Muscle layer of duodenum (tissue), 2 donors: Measurements from ENCODE around the gene GLIPR1L2.

Source experiments
- H3K27ac ChIP-seq: one replicate; pipeline ENCODE4 v1.7.0; 2013; ENCODE audit warnings: mild to moderate bottlenecking, low read length
- H3K27me3 ChIP-seq: one replicate; pipeline ENCODE4 v1.7.0; 2013; ENCODE audit warnings: low read depth, mild to moderate bottlenecking, control low read depth, low read length
- H3K36me3 ChIP-seq, 2 donors: one replicate each; pipeline ENCODE4 v1.7.0; 2013; ENCODE audit warnings: low read length in 2 of 2, control low read depth in 1 of 2, mild to moderate bottlenecking in 1 of 2; ENCODE audit not compliant: insufficient read depth in 2 of 2, control insufficient read depth in 1 of 2
- H3K4me1 ChIP-seq, 2 donors: one replicate each; pipeline ENCODE4 v1.7.0; 2013; ENCODE audit warnings: low read length in 2 of 2, mild to moderate bottlenecking in 2 of 2, control low read depth in 1 of 2, moderate library complexity in 1 of 2; ENCODE audit not compliant: insufficient read depth in 2 of 2, control insufficient read depth in 1 of 2
- H3K4me3 ChIP-seq, 2 donors: one replicate each; pipeline ENCODE4 v1.7.0; 2013; ENCODE audit warnings: low read length in 2 of 2, low read depth in 1 of 2, mild to moderate bottlenecking in 1 of 2
- H3K9me3 ChIP-seq, 2 donors: one replicate each; pipeline ENCODE4 v1.7.0; 2013; ENCODE audit warnings: low read length in 2 of 2, control low read depth in 1 of 2, mild to moderate bottlenecking in 1 of 2; ENCODE audit not compliant: control insufficient read depth in 1 of 2
- donor health status: healthy.

Gene GLIPR1L2

GRCh38 chr12:75378354-75378753 is 12.5 kb upstream of the GLIPR1L2 start:
- Histone ChIP-seq H3K4me3 (no peak overlapping the region), H3K4me1 (no peaks in the 10 kb centered on the region), H3K9me3 (no peaks in the 10 kb centered on the region), H3K36me3 (no peaks in the 10 kb centered on the region), H3K27ac (no peak overlapping the region), H3K27me3 (no peaks in the 10 kb centered on the region)

- H3K27me3 ChIP-seq: no peaks in the 10 kb centered on the region
- H3K9me3 ChIP-seq: no peaks in the 10 kb centered on the region
- peak overlapping the region; percentile 72 for H3K27ac ChIP-seq
- peak overlapping the region; percentile 78 to 95 for H3K4me3 ChIP-seq
- H3K4me1 ChIP-seq: peaks cover 0 to 15% of the 10 kb centered on the region in 2 donors
- H3K36me3 ChIP-seq: peaks cover 0 to 7% of the 10 kb centered on the region in 2 donors
These were observed 1.8 kb upstream of the GLIPR1L2 start for GRCh38 chr12:75389061-75389460.

GRCh38 chr12:75389706-75390105 is 1.2 kb upstream of the GLIPR1L2 start:
- Histone ChIP-seq H3K4me3 (peak overlapping the region; percentile 78 to 95), H3K4me1 (peaks cover 0 to 15% of the 10 kb centered on the region in 2 donors), H3K9me3 (no peaks in the 10 kb centered on the region), H3K36me3 (peaks cover 0 to 7% of the 10 kb centered on the region in 2 donors), H3K27me3 (no peaks in the 10 kb centered on the region), H3K27ac (peak overlapping the region; percentile 72)

DNA sequence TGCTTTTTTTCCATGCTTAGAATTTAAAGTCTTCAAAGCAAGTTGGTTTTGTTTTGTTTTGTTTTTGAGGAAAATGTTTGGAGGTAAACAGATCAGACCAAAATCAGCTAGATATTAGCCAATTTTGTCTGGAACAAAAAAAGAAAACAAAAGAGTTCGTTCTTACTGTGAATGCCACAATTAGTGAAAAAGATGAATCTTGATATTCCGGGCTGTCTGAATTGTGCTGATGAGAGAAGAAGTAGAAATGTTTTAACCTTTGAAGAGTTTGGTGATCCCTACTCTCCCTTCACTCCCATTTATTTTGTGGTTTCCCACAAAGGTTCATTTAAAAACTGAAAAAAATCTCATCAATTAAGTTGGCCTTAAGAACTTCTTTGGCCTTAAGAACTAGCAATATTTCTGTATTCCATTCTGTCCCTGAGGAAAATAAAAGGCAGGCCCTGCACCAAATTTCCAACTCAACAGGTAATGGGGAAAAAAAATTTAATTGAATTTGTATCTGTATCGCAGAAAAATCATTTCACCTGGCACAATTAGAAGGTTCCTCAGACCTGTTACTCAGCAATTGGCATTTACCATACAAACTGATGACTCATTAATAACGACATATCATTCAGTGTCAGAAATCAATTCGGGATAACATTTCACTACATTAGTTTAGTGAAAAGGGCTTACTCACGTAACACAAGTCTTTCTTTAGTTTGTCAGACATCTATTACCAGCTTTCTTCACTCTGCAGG is 562 bp upstream of the GLIPR1L2 start:
- Histone ChIP-seq H3K27ac (peak overlapping the region; percentile 72), H3K27me3 (no peaks in the 10 kb centered on the region), H3K4me1 (peaks cover 0 to 15% of the 10 kb centered on the region in 2 donors), H3K9me3 (no peaks in the 10 kb centered on the region), H3K4me3 (peak overlapping the region; percentile 78 to 95), H3K36me3 (peaks cover 0 to 5% of the 10 kb centered on the region in 2 donors)

DNA sequence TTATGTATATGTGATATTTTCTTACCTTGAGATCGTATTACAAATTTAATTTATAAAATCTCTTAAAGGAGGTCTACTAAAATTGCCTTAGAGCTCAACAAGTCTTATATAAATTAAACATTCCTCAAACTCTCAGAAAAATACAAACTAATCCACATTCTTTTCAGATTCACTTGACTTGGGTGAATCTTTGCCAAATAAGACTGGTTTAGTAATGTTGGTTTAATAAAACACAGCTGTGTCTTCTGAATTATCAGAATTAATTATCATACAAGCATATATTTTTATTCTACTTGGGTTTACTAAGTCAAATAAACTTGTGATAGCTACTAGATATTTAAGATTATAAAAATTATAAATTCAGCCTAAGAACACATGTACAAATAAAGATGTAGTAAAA is 13.3 kb downstream of the GLIPR1L2 start:
- Histone ChIP-seq H3K4me1 (no peaks in the 10 kb centered on the region), H3K4me3 (no peak overlapping the region), H3K27me3 (no peaks in the 10 kb centered on the region), H3K27ac (no peak overlapping the region), H3K36me3 (no peaks in the 10 kb centered on the region), H3K9me3 (no peaks in the 10 kb centered on the region)

- Histone ChIP-seq H3K4me1 (no peaks in the 10 kb centered on the region), H3K27me3 (no peaks in the 10 kb centered on the region), H3K4me3 (no peak overlapping the region), H3K36me3 (no peaks in the 10 kb centered on the region), H3K27ac (no peak overlapping the region), H3K9me3 (no peaks in the 10 kb centered on the region)
These were observed 16.8 kb downstream of the GLIPR1L2 start for GRCh38 chr12:75407683-75408082.

DNA sequence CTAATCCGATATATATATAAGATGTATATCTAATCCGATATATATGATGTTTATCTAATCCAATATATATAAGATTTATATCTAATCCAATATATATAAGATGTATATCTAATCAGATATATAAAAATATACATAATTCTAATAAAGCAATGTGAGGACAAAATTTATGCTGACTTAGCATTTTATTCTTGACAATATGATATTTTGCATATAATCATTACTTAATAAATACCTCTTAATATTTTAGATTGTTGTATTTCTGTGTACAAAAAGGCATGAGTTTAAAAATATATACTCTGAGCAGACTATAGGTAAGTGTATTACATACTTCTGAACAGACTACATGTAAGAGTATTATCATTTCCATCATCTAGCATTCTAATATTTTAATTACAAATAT is 18.9 kb downstream of the GLIPR1L2 start:
- no peak overlapping the region for H3K4me3 ChIP-seq

DNA sequence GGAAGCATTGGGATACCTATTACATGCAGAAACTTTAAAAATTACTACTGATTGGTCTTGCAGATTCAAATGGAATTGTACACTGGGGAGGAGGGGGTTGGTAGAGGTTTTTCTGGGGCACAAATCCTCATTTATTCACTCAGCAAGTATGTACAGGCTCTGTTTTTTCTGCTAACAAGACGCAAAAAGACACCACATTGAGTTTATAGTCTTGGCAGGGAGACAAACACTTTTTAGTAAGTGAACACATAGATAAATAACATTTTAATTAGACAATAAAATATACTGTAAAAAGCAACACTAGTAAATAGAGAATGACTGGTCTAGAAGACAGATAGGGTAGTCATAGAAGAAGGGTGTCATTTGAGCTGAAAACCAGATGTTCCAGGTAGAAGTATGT is 23.8 kb downstream of the GLIPR1L2 start:
- H3K36me3 ChIP-seq: no peaks in the 10 kb centered on the region
- no peak overlapping the region for H3K4me3 ChIP-seq
- H3K27ac ChIP-seq: no peak overlapping the region
- no peaks in the 10 kb centered on the region for H3K4me1 ChIP-seq
- no peaks in the 10 kb centered on the region for H3K27me3 ChIP-seq
- H3K9me3 ChIP-seq: peaks cover 0 to 3% of the 10 kb centered on the region in 2 donors

More for the DNA sequence above, 18.9 kb downstream of the GLIPR1L2 start:
- Histone ChIP-seq H3K9me3 (no peaks in the 10 kb centered on the region), H3K27ac (no peak overlapping the region), H3K36me3 (no peaks in the 10 kb centered on the region), H3K4me1 (no peaks in the 10 kb centered on the region), H3K27me3 (no peaks in the 10 kb centered on the region)

DNA sequence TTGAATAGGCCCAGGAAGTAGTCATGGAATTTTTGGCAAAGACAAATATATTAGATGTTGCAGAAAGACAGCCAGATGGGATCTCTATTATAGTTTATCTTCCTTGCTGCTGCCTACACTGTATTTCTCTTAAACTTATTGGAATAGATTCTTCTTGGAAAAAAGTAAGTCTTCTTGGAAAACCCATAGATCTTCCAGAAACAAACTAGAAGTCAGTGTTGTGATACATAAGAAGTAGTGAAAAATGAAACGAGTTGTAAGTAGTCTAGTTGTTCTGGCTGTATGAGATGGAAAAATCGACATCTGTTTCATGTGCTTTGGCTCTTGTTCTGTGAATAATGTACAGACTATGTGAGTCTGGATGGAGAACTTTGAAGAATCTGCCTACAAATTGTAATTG is 29.0 kb downstream of the GLIPR1L2 start:
- H3K9me3 ChIP-seq: peaks cover 0 to 3% of the 10 kb centered on the region in 2 donors
- H3K4me1 ChIP-seq: no peaks in the 10 kb centered on the region
- H3K27ac ChIP-seq: no peak overlapping the region
- no peaks in the 10 kb centered on the region for H3K27me3 ChIP-seq
- no peak overlapping the region for H3K4me3 ChIP-seq
- no peaks in the 10 kb centered on the region for H3K36me3 ChIP-seq

- H3K27me3 ChIP-seq: no peaks in the 10 kb centered on the region
- H3K36me3 ChIP-seq: no peaks in the 10 kb centered on the region
- H3K4me1 ChIP-seq: no peaks in the 10 kb centered on the region
- peaks cover 0 to 9% of the 10 kb centered on the region in 2 donors for H3K9me3 ChIP-seq
- H3K4me3 ChIP-seq: no peak overlapping the region
- no peak overlapping the region for H3K27ac ChIP-seq
These were observed 36.6 kb downstream of the GLIPR1L2 start for GRCh38 chr12:75427491-75427890.

- no peaks in the 10 kb centered on the region for H3K27me3 ChIP-seq
- H3K27ac ChIP-seq: no peak overlapping the region
- no peaks in the 10 kb centered on the region for H3K4me1 ChIP-seq
- no peak overlapping the region for H3K4me3 ChIP-seq
- H3K9me3 ChIP-seq: peaks cover 0 to 9% of the 10 kb centered on the region in 2 donors
- H3K36me3 ChIP-seq: no peaks in the 10 kb centered on the region
These were observed 37.9 kb downstream of the GLIPR1L2 start for GRCh38 chr12:75428767-75429166.

DNA sequence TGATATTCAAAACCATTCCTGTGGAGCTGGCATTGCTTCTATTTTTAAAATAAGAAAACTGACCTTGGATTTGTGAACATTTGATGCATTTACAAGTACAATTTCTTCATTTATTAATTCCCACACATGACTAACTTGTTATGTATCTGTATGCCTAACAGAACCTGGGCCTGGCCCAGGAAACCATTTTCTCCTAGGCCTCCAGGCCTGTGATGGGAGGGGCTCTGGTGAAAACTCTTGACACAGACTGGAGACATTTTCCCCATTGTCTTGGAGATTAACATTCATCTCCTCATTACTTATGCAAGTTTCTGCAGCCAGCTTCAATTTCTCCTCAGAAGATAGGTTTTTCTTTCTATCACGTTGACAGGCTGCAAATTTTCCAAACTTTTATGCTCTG is 42.0 kb downstream of the GLIPR1L2 start:
- H3K36me3 ChIP-seq: no peaks in the 10 kb centered on the region

More for the DNA sequence above, 42.0 kb downstream of the GLIPR1L2 start:
- H3K27ac ChIP-seq: no peak overlapping the region
- no peaks in the 10 kb centered on the region for H3K4me1 ChIP-seq
- no peak overlapping the region for H3K4me3 ChIP-seq
- H3K27me3 ChIP-seq: no peaks in the 10 kb centered on the region
- peaks cover 3 to 21% of the 10 kb centered on the region in 2 donors for H3K9me3 ChIP-seq
